Gastrocnemius medialis (tissue), 4 donors: ENCODE results near the gene FKBP9.

Experiments used
- CTCF ChIP-seq, 5 experiments: fragments of 450-650 bp in 3 of 5; fragments of 200-600 bp in 2 of 5; sonication (generic) in 2 of 5; IDR thresholded peaks in 4 of 5; conservative IDR thresholded peaks in 1 of 5; 1 replicate in 4 of 5; 2 replicates in 1 of 5; pipeline ENCODE4 v1.5.1; 2016 to 2019; ENCODE audit warnings: antibody characterized with exemption in 5 of 5, mild to moderate bottlenecking in 3 of 5, moderate library complexity in 3 of 5
- POLR2A ChIP-seq, 2 donors: fragments of 450-650 bp; IDR thresholded peaks; one replicate each; pipeline ENCODE4 v1.6.1; 2017; ENCODE audit warnings: antibody characterized with exemption in 2 of 2, mild to moderate bottlenecking in 2 of 2, moderate library complexity in 2 of 2

GRCh38 chr7:32929430-32930143, 27.7 kb upstream of the FKBP9 start:
- TF ChIP-seq CTCF (IDR thresholded peaks at IDR 0.05 in 4 of 5, conservative IDR thresholded peaks at IDR 0.05 in 1 of 5) (no peak), POLR2A (IDR thresholded peaks at IDR 0.05) (no peak)
